22Rv1 (cell line): Measurements from ENCODE around the gene STAP2.

ENCODE experiments used
- H3K27ac ChIP-seq: fragments of 450-650 bp; 2 replicates; pipeline ENCODE4 v1.5.1; 2017
- CTCF ChIP-seq: fragments of 450-650 bp; IDR thresholded peaks from 2 replicates; pipeline ENCODE4 v1.5.1; 2017; ENCODE audit warnings: mild to moderate bottlenecking
- ZFX ChIP-seq: fragments of 450-650 bp; IDR thresholded peaks from 2 replicates; pipeline ENCODE4 v1.6.1; 2017; ENCODE audit warnings: antibody characterized with exemption, borderline replicate concordance

Gene STAP2

DNA sequence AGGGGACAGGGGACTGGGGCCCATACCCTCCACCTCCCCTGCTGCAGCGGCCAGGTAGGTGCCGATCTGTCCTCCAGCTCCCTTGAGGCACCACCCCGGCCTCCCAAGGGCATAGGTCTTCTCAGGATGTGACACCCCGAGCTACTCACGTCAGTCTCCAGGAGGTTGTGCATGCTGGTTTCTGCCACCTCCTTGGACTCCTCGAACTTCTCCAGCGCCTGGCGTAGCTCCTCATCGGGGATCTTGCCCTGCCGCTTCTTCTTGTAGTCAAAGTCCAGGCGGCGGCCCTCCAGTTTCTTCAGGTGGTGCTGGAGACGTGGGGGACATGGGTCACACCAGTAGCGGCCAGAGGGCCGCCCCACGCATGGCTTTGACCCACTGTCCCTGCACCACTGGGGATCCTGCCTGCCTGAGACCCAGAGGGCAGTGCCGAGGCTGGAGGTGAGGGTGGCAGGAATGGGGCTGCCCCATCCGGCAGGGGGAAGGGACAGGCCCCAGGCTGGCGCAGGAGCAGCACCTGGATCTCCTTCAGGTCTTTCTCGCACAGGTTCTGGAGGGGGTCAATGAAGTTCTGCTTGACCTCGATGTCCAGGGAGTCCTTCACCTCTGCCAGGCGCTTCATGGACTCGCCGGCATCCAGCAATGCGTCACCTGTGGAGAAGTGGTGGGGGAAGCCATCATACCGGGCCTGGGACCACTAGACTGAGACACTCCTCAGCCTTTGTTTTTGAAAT lies 25.1 kb upstream of the STAP2 start:
- TF ChIP-seq ZFX (no peak), CTCF (no peak)

GRCh38 chr19:4362831-4363545 lies 24.4 kb upstream of the STAP2 start:
- TF ChIP-seq CTCF: peak; percentile 14; the same call in 1 of the 2 replicates
- TF ChIP-seq ZFX: no peak

More for the DNA sequence above, 25.1 kb upstream of the STAP2 start:
- 0 out of 2 replicates have a peak overlapping the region, but pooled peaks have one; percentile 15 for H3K27ac ChIP-seq

DNA sequence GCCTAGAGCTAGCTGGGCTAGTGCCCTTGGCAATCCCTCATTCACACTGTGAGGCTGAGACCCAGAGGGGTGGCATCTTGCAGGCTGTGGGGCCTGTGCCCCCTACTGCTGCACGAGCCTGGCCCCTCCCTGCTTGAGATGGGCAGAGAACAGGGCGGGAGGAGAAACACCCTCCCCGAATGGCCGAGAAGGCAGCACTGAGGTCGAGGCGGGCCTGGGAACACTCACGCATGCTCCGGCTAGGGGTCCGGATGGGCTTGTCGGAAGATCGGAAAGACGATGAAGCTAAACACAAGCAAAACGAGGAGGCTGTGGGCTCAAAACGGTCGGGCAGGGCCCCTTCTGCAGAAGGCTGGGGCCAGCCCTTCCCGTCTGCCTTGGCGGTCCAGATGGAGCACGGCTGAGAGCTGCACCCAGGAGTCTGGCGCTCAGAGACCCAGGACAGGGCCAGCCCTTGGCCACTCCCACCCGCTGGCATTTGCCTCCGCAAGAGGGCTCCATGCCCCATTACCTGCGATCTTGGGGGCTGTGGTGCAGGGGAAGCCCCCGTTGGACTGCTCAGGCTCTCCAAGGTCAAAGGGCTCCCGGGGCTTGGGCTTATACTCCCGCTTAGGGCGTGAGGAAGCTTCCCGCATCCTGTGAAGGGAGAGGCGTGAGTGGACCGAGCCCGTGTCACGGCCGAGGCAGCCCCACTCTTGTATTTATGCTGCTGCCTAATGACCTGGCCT lies 23.6 kb upstream of the STAP2 start:
- H3K27ac ChIP-seq: 0 out of 2 replicates have a peak overlapping the region, but pooled peaks have one; percentile 15
- TF ChIP-seq CTCF (no peak), ZFX (no peak)

More at GRCh38 chr19:4362831-4363545, 24.4 kb upstream of the STAP2 start:
- H3K27ac ChIP-seq: 0 out of 2 replicates have a peak overlapping the region, but pooled peaks have one; percentile 15

DNA sequence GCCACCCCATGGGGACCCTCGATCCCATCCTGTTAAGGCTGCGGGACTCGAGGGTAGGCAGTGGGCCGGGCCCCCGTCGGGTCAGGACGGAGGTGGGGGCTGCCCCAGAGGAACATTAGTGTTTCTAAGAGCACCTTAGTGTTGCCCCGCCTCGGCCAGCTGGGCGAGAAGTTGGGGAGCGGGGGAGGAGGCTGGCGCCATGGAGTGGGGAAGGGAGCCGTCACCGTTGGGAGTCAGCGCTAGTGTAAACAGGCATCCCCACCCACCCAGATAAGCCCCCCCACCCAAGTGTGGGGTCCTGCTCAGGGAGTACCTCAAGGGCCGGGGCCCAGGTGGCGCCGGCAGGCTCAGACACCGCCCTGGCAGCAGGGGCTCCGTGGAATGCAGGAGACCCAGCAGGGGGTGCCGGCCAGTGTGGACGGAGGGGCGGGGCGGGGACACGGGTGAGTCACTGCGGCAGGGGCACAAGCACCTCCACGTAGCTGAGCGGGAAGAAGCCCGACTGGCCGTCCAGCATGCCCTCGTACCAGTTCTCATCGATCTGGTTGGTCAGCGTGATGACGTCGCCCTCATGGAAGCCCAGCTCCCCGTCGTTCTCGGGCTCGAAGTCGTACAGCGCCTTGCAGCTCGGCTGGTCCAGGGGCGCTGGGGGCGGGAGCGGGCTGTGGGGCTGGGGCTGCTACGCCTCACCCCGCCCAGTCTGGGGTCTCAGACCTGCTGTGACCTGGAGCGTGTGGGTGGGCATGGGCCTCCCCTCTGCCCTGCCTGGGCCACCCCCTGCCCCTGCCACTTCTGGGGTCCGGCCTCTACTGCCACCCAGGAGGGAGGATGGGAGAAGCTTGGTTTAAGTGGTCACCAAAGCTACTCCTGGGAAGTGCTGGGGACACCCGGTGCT lies 22.8 kb upstream of the STAP2 start:
- H3K27ac ChIP-seq: peak overlapping the region; percentile 32; the same call in 1 of the 2 replicates
- TF ChIP-seq ZFX (no peak), CTCF (no peak)

GRCh38 chr19:4360641-4361151 lies 22.1 kb upstream of the STAP2 start:
- TF ChIP-seq ZFX (no peak), CTCF (no peak)
- H3K27ac ChIP-seq: peak overlapping the region; percentile 32; the same call in 1 of the 2 replicates

GRCh38 chr19:4360081-4360569 lies 21.5 kb upstream of the STAP2 start:
- TF ChIP-seq ZFX (no peak), CTCF (no peak)
- peak overlapping the region; percentile 32 for H3K27ac ChIP-seq
